Neural cell (in vitro differentiated cells): ENCODE measurements around the gene ADAMTS17.

Experiments used
- MXI1 ChIP-seq: fragments of 450-650 bp; conservative IDR thresholded peaks from 2 replicates; pipeline ENCODE4 v1.6.1; 2014; ENCODE audit warnings: antibody characterized with exemption, mild to moderate bottlenecking; ENCODE audit not compliant: poor library complexity, severe bottlenecking
- TF ChIP-seq, protein P1 (sequence below): fragments of 450-650 bp; IDR thresholded peaks from 2 replicates; pipeline ENCODE4 v1.5.1; 2014; ENCODE audit warnings: antibody characterized with exemption, mild to moderate bottlenecking, moderate library complexity; ENCODE audit not compliant: poor library complexity, severe bottlenecking
- TF ChIP-seq, protein P2 (sequence below): IDR thresholded peaks from 2 replicates; pipeline ENCODE4 v1.6.1; 2012; ENCODE audit warnings: borderline replicate concordance

DNA sequence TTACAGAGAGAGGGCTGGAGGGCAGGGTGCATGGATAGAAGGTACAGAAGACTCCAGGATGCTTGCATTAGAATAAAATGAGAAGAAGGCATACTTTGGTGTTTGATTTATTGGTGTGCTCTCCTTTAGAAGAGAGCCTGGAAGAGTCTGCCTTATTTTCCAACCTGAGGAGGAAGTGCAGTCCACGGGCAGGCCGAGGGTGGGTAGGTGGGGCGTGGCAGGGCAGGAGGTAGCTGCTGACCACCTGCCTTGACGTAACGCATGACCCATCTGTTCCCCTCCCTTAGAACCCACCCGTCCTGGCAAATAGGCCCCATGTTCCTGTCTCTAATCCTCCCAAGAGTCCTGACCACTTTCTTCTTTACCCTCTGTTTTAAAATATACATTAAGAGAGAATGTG is 386.2 kb downstream of the ADAMTS17 start:
- TF ChIP-seq, protein P1, sequence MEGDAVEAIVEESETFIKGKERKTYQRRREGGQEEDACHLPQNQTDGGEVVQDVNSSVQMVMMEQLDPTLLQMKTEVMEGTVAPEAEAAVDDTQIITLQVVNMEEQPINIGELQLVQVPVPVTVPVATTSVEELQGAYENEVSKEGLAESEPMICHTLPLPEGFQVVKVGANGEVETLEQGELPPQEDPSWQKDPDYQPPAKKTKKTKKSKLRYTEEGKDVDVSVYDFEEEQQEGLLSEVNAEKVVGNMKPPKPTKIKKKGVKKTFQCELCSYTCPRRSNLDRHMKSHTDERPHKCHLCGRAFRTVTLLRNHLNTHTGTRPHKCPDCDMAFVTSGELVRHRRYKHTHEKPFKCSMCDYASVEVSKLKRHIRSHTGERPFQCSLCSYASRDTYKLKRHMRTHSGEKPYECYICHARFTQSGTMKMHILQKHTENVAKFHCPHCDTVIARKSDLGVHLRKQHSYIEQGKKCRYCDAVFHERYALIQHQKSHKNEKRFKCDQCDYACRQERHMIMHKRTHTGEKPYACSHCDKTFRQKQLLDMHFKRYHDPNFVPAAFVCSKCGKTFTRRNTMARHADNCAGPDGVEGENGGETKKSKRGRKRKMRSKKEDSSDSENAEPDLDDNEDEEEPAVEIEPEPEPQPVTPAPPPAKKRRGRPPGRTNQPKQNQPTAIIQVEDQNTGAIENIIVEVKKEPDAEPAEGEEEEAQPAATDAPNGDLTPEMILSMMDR: no peak
- TF ChIP-seq, protein P2, sequence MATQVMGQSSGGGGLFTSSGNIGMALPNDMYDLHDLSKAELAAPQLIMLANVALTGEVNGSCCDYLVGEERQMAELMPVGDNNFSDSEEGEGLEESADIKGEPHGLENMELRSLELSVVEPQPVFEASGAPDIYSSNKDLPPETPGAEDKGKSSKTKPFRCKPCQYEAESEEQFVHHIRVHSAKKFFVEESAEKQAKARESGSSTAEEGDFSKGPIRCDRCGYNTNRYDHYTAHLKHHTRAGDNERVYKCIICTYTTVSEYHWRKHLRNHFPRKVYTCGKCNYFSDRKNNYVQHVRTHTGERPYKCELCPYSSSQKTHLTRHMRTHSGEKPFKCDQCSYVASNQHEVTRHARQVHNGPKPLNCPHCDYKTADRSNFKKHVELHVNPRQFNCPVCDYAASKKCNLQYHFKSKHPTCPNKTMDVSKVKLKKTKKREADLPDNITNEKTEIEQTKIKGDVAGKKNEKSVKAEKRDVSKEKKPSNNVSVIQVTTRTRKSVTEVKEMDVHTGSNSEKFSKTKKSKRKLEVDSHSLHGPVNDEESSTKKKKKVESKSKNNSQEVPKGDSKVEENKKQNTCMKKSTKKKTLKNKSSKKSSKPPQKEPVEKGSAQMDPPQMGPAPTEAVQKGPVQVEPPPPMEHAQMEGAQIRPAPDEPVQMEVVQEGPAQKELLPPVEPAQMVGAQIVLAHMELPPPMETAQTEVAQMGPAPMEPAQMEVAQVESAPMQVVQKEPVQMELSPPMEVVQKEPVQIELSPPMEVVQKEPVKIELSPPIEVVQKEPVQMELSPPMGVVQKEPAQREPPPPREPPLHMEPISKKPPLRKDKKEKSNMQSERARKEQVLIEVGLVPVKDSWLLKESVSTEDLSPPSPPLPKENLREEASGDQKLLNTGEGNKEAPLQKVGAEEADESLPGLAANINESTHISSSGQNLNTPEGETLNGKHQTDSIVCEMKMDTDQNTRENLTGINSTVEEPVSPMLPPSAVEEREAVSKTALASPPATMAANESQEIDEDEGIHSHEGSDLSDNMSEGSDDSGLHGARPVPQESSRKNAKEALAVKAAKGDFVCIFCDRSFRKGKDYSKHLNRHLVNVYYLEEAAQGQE: no peak
- no peak for TF ChIP-seq MXI1
